Peyer's patch (tissue), 4 donors: ENCODE data around the gene KRTAP2-1.

Source experiments
- CTCF ChIP-seq, 6 experiments: fragments of 450-650 bp in 4 of 6; fragments of 200-600 bp in 2 of 6; sonication (generic) in 1 of 6; IDR thresholded peaks; one replicate each; pipeline ENCODE4 v1.5.1; 2017 to 2019; ENCODE audit warnings: antibody characterized with exemption in 6 of 6, mild to moderate bottlenecking in 3 of 6, moderate library complexity in 1 of 6
- POLR2A ChIP-seq, 2 donors: fragments of 450-650 bp; IDR thresholded peaks; one replicate each; pipeline ENCODE4 v1.5.1; 2017; ENCODE audit warnings: antibody characterized with exemption in 2 of 2, mild to moderate bottlenecking in 2 of 2, moderate library complexity in 2 of 2

GRCh38 chr17:41024697-41025096 is 22.4 kb downstream of the KRTAP2-1 start:
- TF ChIP-seq CTCF (IDR thresholded peaks at IDR 0.05) (no peak), POLR2A (IDR thresholded peaks at IDR 0.05) (no peak)
